Activated T-cell treated with anti-CD3 and anti-CD28 coated beads, Interleukin-2, amount 50 U/mL, for 4 hours (primary cell): ENCODE data around the gene SAMD14. TPM values are rescaled to one million over a fixed set of nuclear protein-coding genes. Genes with fewer than 3 reads are reported as not detected.

Source experiments
- ATAC-seq, 2 donors: fragments of 200-7000 bp; cut with Tn5 transposase; one replicate each; pipeline ENCODE4 v1.10.0; 2021
- DNase-seq: peaks from one replicate; pipeline ENCODE4 v3.0.0-alpha.2; 2020
- H3K27me3 Mint-ChIP-seq: one replicate; pipeline ENCODE4 v1.8.0; 2021; ENCODE audit warnings: low read depth, mixed read lengths
- H3K36me3 Mint-ChIP-seq: one replicate; pipeline ENCODE4 v1.8.0; 2022; ENCODE audit warnings: mixed read lengths; ENCODE audit not compliant: insufficient read depth
- H3K4me1 Mint-ChIP-seq: one replicate; pipeline ENCODE4 v1.8.0; 2021; ENCODE audit warnings: low read depth, mixed read lengths
- H3K4me3 Mint-ChIP-seq: one replicate; pipeline ENCODE4 v1.8.0; 2021; ENCODE audit warnings: mild to moderate bottlenecking, moderate library complexity, mixed read lengths
- H3K9me3 Mint-ChIP-seq: one replicate; pipeline ENCODE4 v1.8.0; 2021; ENCODE audit warnings: mixed read lengths
- total RNA-seq, 3 donors: library from RNA; stranded (reverse); gene quantifications; one replicate each; pipeline ENCODE4 v1.2.1, GENCODE V29; 2021

The SAMD14 gene
- total RNA-seq, 3 donors from 2014 or later, result 0.47 to 0.78 (median 0.52) TPM

GRCh38 chr17:50146927-50147665 is 17.1 kb upstream of the SAMD14 start:
- ATAC-seq, result no peak
- peaks cover 57% of the 10 kb centered on the region for H3K4me1 Mint-ChIP-seq
- DNase-seq, result no peak
- peak overlapping the region; percentile 91 for H3K4me3 Mint-ChIP-seq
- H3K27me3 Mint-ChIP-seq, result no peaks in the 10 kb centered on the region
- peaks cover 26% of the 10 kb centered on the region for H3K36me3 Mint-ChIP-seq
- no peaks in the 10 kb centered on the region for H3K9me3 Mint-ChIP-seq

- Mint-ChIP-seq H3K4me1 (peaks cover 60% of the 10 kb centered on the region), H3K4me3 (peak overlapping the region; percentile 91), H3K27me3 (no peaks in the 10 kb centered on the region), H3K36me3 (peaks cover 33% of the 10 kb centered on the region), H3K9me3 (no peaks in the 10 kb centered on the region)
- ATAC-seq (no peak), DNase-seq (peak; percentile 25)
These were observed 16.4 kb upstream of the SAMD14 start for GRCh38 chr17:50146230-50146926.

GRCh38 chr17:50145532-50146229 is 15.7 kb upstream of the SAMD14 start:
- Mint-ChIP-seq H3K36me3 (peaks cover 38% of the 10 kb centered on the region), H3K27me3 (no peaks in the 10 kb centered on the region), H3K4me1 (peaks cover 67% of the 10 kb centered on the region), H3K9me3 (no peaks in the 10 kb centered on the region), H3K4me3 (peak overlapping the region; percentile 62)
- ATAC-seq, result no peak
- no peak for DNase-seq

- no peak for ATAC-seq
- H3K9me3 Mint-ChIP-seq, result no peaks in the 10 kb centered on the region
- peak overlapping the region; percentile 62 for H3K4me3 Mint-ChIP-seq
- H3K4me1 Mint-ChIP-seq, result peaks cover 74% of the 10 kb centered on the region
- no peak for DNase-seq
- H3K27me3 Mint-ChIP-seq, result no peaks in the 10 kb centered on the region
- peaks cover 43% of the 10 kb centered on the region for H3K36me3 Mint-ChIP-seq
These were observed 15.0 kb upstream of the SAMD14 start for GRCh38 chr17:50144845-50145531.

GRCh38 chr17:50144355-50144754 is 14.4 kb upstream of the SAMD14 start:
- Mint-ChIP-seq H3K4me3 (no peak overlapping the region), H3K36me3 (peaks cover 50% of the 10 kb centered on the region), H3K9me3 (no peaks in the 10 kb centered on the region)

GRCh38 chr17:50143461-50144176 is 13.7 kb upstream of the SAMD14 start:
- peaks cover 79% of the 10 kb centered on the region for H3K4me1 Mint-ChIP-seq
- no peak for ATAC-seq
- no peaks in the 10 kb centered on the region for H3K27me3 Mint-ChIP-seq
- no peak overlapping the region for H3K4me3 Mint-ChIP-seq
- no peaks in the 10 kb centered on the region for H3K9me3 Mint-ChIP-seq
- peaks cover 53% of the 10 kb centered on the region for H3K36me3 Mint-ChIP-seq
- DNase-seq, result no peak

More at GRCh38 chr17:50144355-50144754, 14.4 kb upstream of the SAMD14 start:
- DNase-seq (no peak), ATAC-seq (no peak)
- Mint-ChIP-seq H3K4me1 (peaks cover 80% of the 10 kb centered on the region), H3K27me3 (no peaks in the 10 kb centered on the region)

GRCh38 chr17:50141745-50142110 is 11.8 kb upstream of the SAMD14 start:
- DNase-seq (no peak), ATAC-seq (no peak)
- Mint-ChIP-seq H3K4me3 (peak overlapping the region; percentile 24), H3K36me3 (peaks cover 65% of the 10 kb centered on the region), H3K4me1 (peaks cover 64% of the 10 kb centered on the region), H3K9me3 (no peaks in the 10 kb centered on the region), H3K27me3 (no peaks in the 10 kb centered on the region)

GRCh38 chr17:50141026-50141744 is 11.2 kb upstream of the SAMD14 start:
- Mint-ChIP-seq H3K4me1 (peaks cover 59% of the 10 kb centered on the region), H3K4me3 (peak overlapping the region; percentile 24), H3K9me3 (no peaks in the 10 kb centered on the region), H3K27me3 (no peaks in the 10 kb centered on the region), H3K36me3 (peaks cover 70% of the 10 kb centered on the region)
- ATAC-seq (no peak), DNase-seq (no peak)

GRCh38 chr17:50139950-50140885 is 10.3 kb upstream of the SAMD14 start:
- peak; percentile 86 to 93 for ATAC-seq
- Mint-ChIP-seq H3K4me3 (peak overlapping the region; percentile 27), H3K4me1 (peaks cover 52% of the 10 kb centered on the region), H3K9me3 (no peaks in the 10 kb centered on the region), H3K36me3 (peaks cover 75% of the 10 kb centered on the region), H3K27me3 (no peaks in the 10 kb centered on the region)
- peak; percentile 81 for DNase-seq

- peaks cover 70% of the 10 kb centered on the region for H3K36me3 Mint-ChIP-seq
- ATAC-seq, result no peak
- H3K27me3 Mint-ChIP-seq, result no peaks in the 10 kb centered on the region
- no peak overlapping the region for H3K4me3 Mint-ChIP-seq
- H3K9me3 Mint-ChIP-seq, result no peaks in the 10 kb centered on the region
- DNase-seq, result no peak
- H3K4me1 Mint-ChIP-seq, result peaks cover 47% of the 10 kb centered on the region
These were observed 9.3 kb upstream of the SAMD14 start for GRCh38 chr17:50139185-50139783.

GRCh38 chr17:50137042-50137441 is 7.1 kb upstream of the SAMD14 start:
- peaks cover 30% of the 10 kb centered on the region for H3K4me1 Mint-ChIP-seq
- no peaks in the 10 kb centered on the region for H3K27me3 Mint-ChIP-seq
- H3K36me3 Mint-ChIP-seq, result peaks cover 53% of the 10 kb centered on the region
- DNase-seq (no peak), ATAC-seq (no peak)
- H3K4me3 Mint-ChIP-seq, result no peak overlapping the region
- no peaks in the 10 kb centered on the region for H3K9me3 Mint-ChIP-seq

GRCh38 chr17:50136096-50136687 is 6.2 kb upstream of the SAMD14 start:
- Mint-ChIP-seq H3K36me3 (peaks cover 45% of the 10 kb centered on the region), H3K4me1 (peaks cover 28% of the 10 kb centered on the region), H3K27me3 (no peaks in the 10 kb centered on the region), H3K4me3 (no peak overlapping the region), H3K9me3 (no peaks in the 10 kb centered on the region)
- DNase-seq, result no peak
- ATAC-seq, result no peak
